Transverse colon (tissue), 3 donors: ENCODE measurements around the gene EFCAB5.

ENCODE experiments used
- CTCF ChIP-seq, 5 experiments: fragments of 200-600 bp in 3 of 5; fragments of 450-650 bp in 2 of 5; sonication (generic) in 3 of 5; IDR thresholded peaks; 1 replicate in 2 of 5; 2 replicates in 3 of 5; pipeline ENCODE4 v1.5.1; 2016 to 2017; ENCODE audit warnings: antibody characterized with exemption in 5 of 5, inconsistent platforms in 3 of 5, mild to moderate bottlenecking in 2 of 5, moderate library complexity in 1 of 5
- EP300 ChIP-seq: sonication (generic); formaldehyde crosslinking; IDR thresholded peaks from one replicate; pipeline ENCODE4 v1.6.1; 2017; ENCODE audit warnings: antibody characterized with exemption, low read depth
- POLR2A ChIP-seq: fragments of 450-650 bp; IDR thresholded peaks from one replicate; pipeline ENCODE4 v1.6.1; 2016; ENCODE audit warnings: antibody characterized with exemption, mild to moderate bottlenecking, moderate library complexity

- no peak for TF ChIP-seq EP300
- no peak for TF ChIP-seq CTCF (IDR thresholded peaks at IDR 0.05)
- no peak for TF ChIP-seq POLR2A
These were observed 150.3 kb downstream of the EFCAB5 start for GRCh38 chr17:30091771-30092170.
